GM20000 (cell line): ENCODE results near the gene UNC5C.

Experiments
- DNase-seq: peaks from one replicate; pipeline ENCODE4 v3.0.0; 2012; ENCODE audit warnings: low spot score
- CTCF ChIP-seq: IDR thresholded peaks from 2 replicates; pipeline ENCODE4 v1.5.1; 2012; ENCODE audit warnings: mild to moderate bottlenecking, control low read depth; ENCODE audit errors: extremely low read depth, missing control alignments

Gene UNC5C

GRCh38 chr4:95387719-95388118 is 161.1 kb downstream of the UNC5C start:
- no peak for DNase-seq
- TF ChIP-seq CTCF = no peak

DNA sequence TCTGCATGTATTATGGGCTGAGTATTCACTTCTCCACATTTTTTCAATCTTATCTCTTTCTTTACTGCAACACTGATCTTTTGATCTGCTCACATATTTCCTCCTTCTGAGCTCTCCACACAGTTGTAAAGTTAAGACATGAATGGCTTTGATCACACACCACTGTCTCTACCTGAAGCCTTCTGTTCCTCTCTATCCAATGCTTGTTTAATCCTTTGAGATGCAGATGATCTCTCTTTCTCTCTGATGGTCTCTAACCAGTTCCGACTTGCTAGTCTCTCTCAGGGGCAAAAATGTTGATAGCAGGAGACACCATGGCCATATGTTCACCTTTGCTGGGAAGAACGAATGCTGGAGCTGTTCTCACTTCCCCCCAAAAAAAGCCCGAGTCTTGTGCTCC is 162.4 kb downstream of the UNC5C start:
- DNase-seq = no peak
- TF ChIP-seq CTCF = no peak

- TF ChIP-seq CTCF = no peak
- DNase-seq = no peak
Measured at GRCh38 chr4:95381843-95382580, 166.8 kb downstream of the UNC5C start.

DNA sequence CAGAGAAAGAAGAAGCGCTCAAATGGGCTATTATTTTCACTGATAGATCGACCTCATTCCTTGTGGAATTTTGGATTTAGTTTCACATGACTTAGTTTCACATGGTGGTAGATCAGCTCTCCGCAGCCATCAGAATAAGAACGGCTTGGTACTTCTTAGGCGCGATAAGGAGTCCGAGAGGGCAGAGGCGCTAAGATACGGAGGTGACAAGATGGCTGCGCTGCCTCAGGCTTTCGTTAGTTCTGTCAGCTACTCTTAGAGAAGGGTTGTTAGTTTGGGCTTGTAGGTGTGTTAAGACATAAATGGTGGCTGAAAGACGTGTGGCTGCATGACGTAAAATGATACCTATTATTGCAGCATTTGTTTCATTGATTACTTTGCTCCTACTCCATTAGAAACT is 169.1 kb downstream of the UNC5C start:
- no peak for TF ChIP-seq CTCF
- no peak for DNase-seq

GRCh38 chr4:95377366-95377900 is 171.3 kb downstream of the UNC5C start:
- no peak for TF ChIP-seq CTCF
- no peak for DNase-seq

GRCh38 chr4:95371476-95372224 is 177.1 kb downstream of the UNC5C start:
- DNase-seq = no peak
- no peak for TF ChIP-seq CTCF

DNA sequence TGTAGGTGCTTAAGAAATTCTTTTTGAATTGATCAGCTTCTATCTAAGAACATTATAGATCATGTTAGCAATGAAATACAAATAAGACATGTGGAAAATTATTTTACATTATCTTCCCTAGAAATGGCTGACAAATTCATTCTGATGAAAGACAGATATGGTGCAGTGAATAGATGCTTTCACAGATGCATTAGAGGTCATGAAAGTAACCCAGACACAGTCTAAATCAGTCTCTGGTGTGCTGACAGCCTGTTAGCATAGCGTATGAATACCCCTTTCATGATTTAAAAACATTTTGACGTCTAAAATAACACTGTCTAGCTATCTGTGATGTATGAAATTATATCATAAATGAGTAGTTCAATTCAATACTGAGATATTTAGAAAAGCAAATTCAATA is 180.9 kb downstream of the UNC5C start:
- DNase-seq = no peak
- no peak for TF ChIP-seq CTCF
